Thoracic aorta (tissue), 2 donors: ENCODE measurements around the gene TET3. TPM values are rescaled to one million over a fixed set of nuclear protein-coding genes. Genes with fewer than 3 reads are reported as not detected.

Experiments
- ATAC-seq: fragments of 150-250 bp; one replicate; pipeline ENCODE4 v1.8.0; 2017; ENCODE audit warnings: low read depth; ENCODE audit not compliant: insufficient number of reproducible peaks, low FRiP score
- DNase-seq: peaks from one replicate; pipeline ENCODE4 v3.0.0-alpha.2; 2020; ENCODE audit warnings: low spot score
- H3K27ac ChIP-seq, 2 donors: fragments of 200-600 bp; sonication (generic); 1 replicate in 1 of 2; 2 replicates in 1 of 2; pipeline ENCODE4 v1.5.1; 2016; ENCODE audit warnings: mild to moderate bottlenecking in 2 of 2, moderate library complexity in 2 of 2
- H3K27me3 ChIP-seq: fragments of 200-600 bp; sonication (generic); replicated peaks from 2 replicates; pipeline ENCODE4 v1.6.0; 2016; ENCODE audit warnings: mild to moderate bottlenecking; ENCODE audit not compliant: insufficient read depth
- H3K36me3 ChIP-seq: fragments of 200-600 bp; sonication (generic); one replicate; pipeline ENCODE4 v1.5.1; 2016
- H3K4me1 ChIP-seq, 2 donors: fragments of 200-600 bp; sonication (generic); 1 replicate in 1 of 2; 2 replicates in 1 of 2; pipeline versions ENCODE4 v1.5.1 to v1.6.0; 2016; ENCODE audit warnings: low read depth in 2 of 2, mild to moderate bottlenecking in 1 of 2; ENCODE audit not compliant: control insufficient read depth in 1 of 2
- H3K4me3 ChIP-seq: fragments of 200-600 bp; sonication (generic); 2 replicates; pipeline ENCODE4 v1.5.1; 2016; ENCODE audit warnings: mild to moderate bottlenecking
- H3K9me3 ChIP-seq: fragments of 200-600 bp; sonication (generic); 2 replicates; pipeline ENCODE4 v1.5.1; 2016
- CTCF ChIP-seq: fragments of 200-600 bp; sonication (generic); IDR thresholded peaks from one replicate; pipeline ENCODE4 v1.5.1; 2019; ENCODE audit warnings: antibody characterized with exemption
- total RNA-seq, 2 donors: library from RNA; depleted of rRNA; stranded (reverse); fragments of >200 nt; gene quantifications; one replicate each; pipeline versions ENCODE4 v1.1.0 to v1.2.3, GENCODE V29; 2016

TET3 gene
- total RNA-seq, 2 donors from 2014 or later = 8.7 to 15.8 TPM

- no peaks in the 10 kb centered on the region for H3K9me3 ChIP-seq
- no peaks in the 10 kb centered on the region for H3K36me3 ChIP-seq
- H3K4me3 ChIP-seq = no peak overlapping the region
- ATAC-seq = no peak
- H3K4me1 ChIP-seq = peaks cover 3 to 17% of the 10 kb centered on the region in 2 donors
- no peaks in the 10 kb centered on the region for H3K27me3 ChIP-seq
- DNase-seq = no peak
- TF ChIP-seq CTCF = no peak
- no peak overlapping the region for H3K27ac ChIP-seq
Observed at GRCh38 chr2:73998933-73999332, 14.2 kb downstream of the TET3 start.

- H3K4me1 ChIP-seq = peaks cover 6 to 27% of the 10 kb centered on the region in 2 donors
- DNase-seq (no peak), ATAC-seq (no peak)
- H3K9me3 ChIP-seq = no peaks in the 10 kb centered on the region
- no peak for TF ChIP-seq CTCF
- H3K4me3 ChIP-seq = no peak overlapping the region
- no peaks in the 10 kb centered on the region for H3K36me3 ChIP-seq
- H3K27ac ChIP-seq = no peak overlapping the region
- no peaks in the 10 kb centered on the region for H3K27me3 ChIP-seq
Observed at GRCh38 chr2:73999881-74000597, 15.3 kb downstream of the TET3 start.

GRCh38 chr2:74000666-74001065, 16.0 kb downstream of the TET3 start:
- H3K27ac ChIP-seq = no peak overlapping the region
- no peaks in the 10 kb centered on the region for H3K36me3 ChIP-seq
- ATAC-seq (no peak), DNase-seq (no peak)
- no peak overlapping the region for H3K4me3 ChIP-seq
- peaks cover 6 to 31% of the 10 kb centered on the region in 2 donors for H3K4me1 ChIP-seq
- TF ChIP-seq CTCF = no peak
- no peaks in the 10 kb centered on the region for H3K27me3 ChIP-seq
- no peaks in the 10 kb centered on the region for H3K9me3 ChIP-seq

GRCh38 chr2:74001121-74001520, 16.4 kb downstream of the TET3 start:
- ATAC-seq (no peak), DNase-seq (no peak)
- Histone ChIP-seq H3K36me3 (no peaks in the 10 kb centered on the region), H3K9me3 (no peaks in the 10 kb centered on the region), H3K27me3 (no peaks in the 10 kb centered on the region), H3K4me1 (peaks cover 6 to 36% of the 10 kb centered on the region in 2 donors), H3K4me3 (no peak overlapping the region), H3K27ac (no peak overlapping the region)
- no peak for TF ChIP-seq CTCF

GRCh38 chr2:74001781-74002504, 17.2 kb downstream of the TET3 start:
- Histone ChIP-seq H3K36me3 (no peaks in the 10 kb centered on the region), H3K4me1 (peaks cover 6 to 40% of the 10 kb centered on the region in 2 donors), H3K27ac (no peak overlapping the region), H3K4me3 (peak overlapping the region; percentile 87), H3K27me3 (no peaks in the 10 kb centered on the region), H3K9me3 (no peaks in the 10 kb centered on the region)
- DNase-seq (no peak), ATAC-seq (peak; percentile 16)
- TF ChIP-seq CTCF = no peak
